Lung (tissue), 12 donors: ENCODE measurements around the gene GAK. TPM values are rescaled to one million over a fixed set of nuclear protein-coding genes. Genes with fewer than 3 reads are reported as not detected.

Experiments used
- ATAC-seq: fragments of 200-7000 bp; cut with Tn5 transposase; one replicate; pipeline ENCODE4 v1.9.1; 2020; ENCODE audit warnings: moderate number of reproducible peaks; ENCODE audit not compliant: insufficient read depth, low FRiP score
- DNase-seq, 3 donors: peaks; one replicate each; pipeline ENCODE4 v3.0.0-alpha.2; 2013 to 2017
- H3K27ac ChIP-seq, 2 donors: one replicate each; pipeline ENCODE4 v1.5.1; 2013; ENCODE audit warnings: mild to moderate bottlenecking in 2 of 2, moderate library complexity in 2 of 2, control low read depth in 1 of 2, inconsistent platforms in 1 of 2, low read depth in 1 of 2, low read length in 1 of 2
- H3K27me3 ChIP-seq, 3 donors: one replicate each; pipeline ENCODE4 v1.5.1; 2013; ENCODE audit warnings: low read length in 2 of 3; ENCODE audit not compliant: control insufficient read depth in 3 of 3, insufficient read depth in 3 of 3
- H3K36me3 ChIP-seq, 4 donors: one replicate each; pipeline ENCODE4 v1.5.1; 2013; ENCODE audit warnings: low read length in 4 of 4, mild to moderate bottlenecking in 1 of 4, moderate library complexity in 1 of 4; ENCODE audit not compliant: control insufficient read depth in 4 of 4, insufficient read depth in 4 of 4
- H3K4me1 ChIP-seq, 5 donors: one replicate each; pipeline ENCODE4 v1.5.1; 2013; ENCODE audit warnings: low read length in 5 of 5, mild to moderate bottlenecking in 2 of 5, moderate library complexity in 1 of 5; ENCODE audit not compliant: control insufficient read depth in 5 of 5, insufficient read depth in 5 of 5
- H3K4me3 ChIP-seq: one replicate; pipeline ENCODE4 v1.5.1; 2013; ENCODE audit warnings: mild to moderate bottlenecking, control low read depth, moderate library complexity
- H3K9ac ChIP-seq, 2 donors: one replicate each; pipeline ENCODE4 v1.5.1; 2013; ENCODE audit warnings: low read length in 2 of 2, control low read depth in 1 of 2; ENCODE audit not compliant: insufficient read depth in 1 of 2
- H3K9me3 ChIP-seq, 4 donors: one replicate each; pipeline ENCODE4 v1.5.1; 2013; ENCODE audit warnings: low read length in 3 of 4, mild to moderate bottlenecking in 1 of 4, moderate library complexity in 1 of 4; ENCODE audit not compliant: control insufficient read depth in 4 of 4, insufficient read depth in 3 of 4
- CTCF ChIP-seq: IDR thresholded peaks from 2 replicates; pipeline ENCODE4 v1.5.1; 2012; ENCODE audit warnings: mild to moderate bottlenecking; ENCODE audit errors: control extremely low read depth, extremely low read depth
- WGBS, 2 donors: extraction: QIAGEN DNeasy Blood & Tissue Kit; methylation state at CpG; one replicate each; pipeline ENCODE4 v1.1.7; 2013; 5-methylcytosine and 5-hydroxymethylcytosine counted together
- polyA plus RNA-seq, 2 donors: library from polyadenylated mRNA; stranded (reverse); fragments of 200-250 nt; gene quantifications; one replicate each; pipeline ENCODE4 v1.2.1, GENCODE V29; 2013
- total RNA-seq, 2 donors: library from RNA; depleted of rRNA in 1 of 2; stranded (reverse); fragments of >200 nt in 1 of 2; gene quantifications; one replicate each; pipeline ENCODE4 v1.2.1, GENCODE V29; 2014 to 2021
- donor health status: control.
- donor health status: control.
- donor health status: Bipolar disorder and iron deficiency.
- donor health status: healthy.
- donor health status: DM: yes; HTN: yes; CAD: no.

Gene GAK
- total and polyA plus RNA-seq, 4 donors, result 101 to 178 (median 137) TPM

- no peaks in the 10 kb centered on the region for H3K27me3 ChIP-seq
- WGBS, 2 donors, result 96% methylated on average over 26 of the region's 26 CpGs
- no peak overlapping the region for H3K27ac ChIP-seq
- ATAC-seq, result no peak
- no peak for DNase-seq
- no peak overlapping the region for H3K4me3 ChIP-seq
- no peak for TF ChIP-seq CTCF
- no peak overlapping the region for H3K9ac ChIP-seq
- H3K4me1 ChIP-seq, result peaks cover 0 to 12% (median 10%) of the 10 kb centered on the region in 5 donors
- peaks cover 0 to 36% (median 16%) of the 10 kb centered on the region in 4 donors for H3K36me3 ChIP-seq
- H3K9me3 ChIP-seq, result no peaks in the 10 kb centered on the region
Observed at GRCh38 chr4:909131-909571, 23.0 kb downstream of the GAK start.

GRCh38 chr4:907691-908425 is 24.3 kb downstream of the GAK start:
- Histone ChIP-seq H3K27ac (peak overlapping the region in 1 of 2 donors; percentile 62), H3K9me3 (no peaks in the 10 kb centered on the region), H3K4me3 (no peak overlapping the region), H3K27me3 (no peaks in the 10 kb centered on the region), H3K36me3 (peaks cover 0 to 49% (median 16%) of the 10 kb centered on the region in 4 donors), H3K9ac (no peak overlapping the region), H3K4me1 (peaks cover 0 to 11% (median 10%) of the 10 kb centered on the region in 5 donors)
- ATAC-seq, result no peak
- WGBS, 2 donors, result 62 to 74% methylated on average over 35 of the region's 35 CpGs
- no peak for TF ChIP-seq CTCF
- peak; percentile 46 to 73 (median 57) for DNase-seq

GRCh38 chr4:907103-907400 is 25.1 kb downstream of the GAK start:
- Histone ChIP-seq H3K36me3 (peaks cover 0 to 47% (median 13%) of the 10 kb centered on the region in 4 donors), H3K27me3 (no peaks in the 10 kb centered on the region), H3K9ac (no peak overlapping the region), H3K9me3 (no peaks in the 10 kb centered on the region), H3K4me3 (no peak overlapping the region), H3K4me1 (peaks cover 0 to 11% (median 10%) of the 10 kb centered on the region in 5 donors), H3K27ac (peak overlapping the region in 1 of 2 donors; percentile 26)
- no peak for ATAC-seq
- no peak for TF ChIP-seq CTCF
- WGBS, 2 donors, result 94 to 96% methylated on average over 7 of the region's 7 CpGs
- DNase-seq, result no peak
